HL-60/S4 (cell line): ENCODE results near the gene ITPK1.

ENCODE experiments used
- in situ Hi-C: fragments of 300-500 bp; cut with MboI; formaldehyde crosslinking; loops from 2 replicates; pipeline ENCODE4 v1.14.3; 2022; ENCODE audit warnings: low sequenced_read_pairs

Gene ITPK1

GRCh38 chr14:92905667-92906066 is 210.1 kb downstream of the ITPK1 start:
- in situ Hi-C loops, result no loop called here

GRCh38 chr14:92903359-92903758 is 212.4 kb downstream of the ITPK1 start:
- in situ Hi-C loops, result no loop called here

- in situ Hi-C loops, result no loop called here
Observed at GRCh38 chr14:92902726-92903125, 213.0 kb downstream of the ITPK1 start.

- in situ Hi-C loops, result no loop called here
Observed at GRCh38 chr14:92902191-92902590, 213.5 kb downstream of the ITPK1 start.

GRCh38 chr14:92900660-92901059 is 215.1 kb downstream of the ITPK1 start:
- in situ Hi-C loops, result no loop called here

- in situ Hi-C loops, result no loop called here
Observed at GRCh38 chr14:92898566-92899131, 217.1 kb downstream of the ITPK1 start.

GRCh38 chr14:92897922-92898565 is 217.7 kb downstream of the ITPK1 start:
- in situ Hi-C loops, result no loop called here

GRCh38 chr14:92895352-92895878 is 220.3 kb downstream of the ITPK1 start:
- in situ Hi-C loops, result no loop called here

- in situ Hi-C loops, result no loop called here
Observed at GRCh38 chr14:92892589-92892988, 223.1 kb downstream of the ITPK1 start.

- in situ Hi-C loops, result no loop called here
Observed at GRCh38 chr14:92890830-92891588, 224.7 kb downstream of the ITPK1 start.

- in situ Hi-C loops, result no loop called here
Observed at GRCh38 chr14:92888896-92889295, 226.8 kb downstream of the ITPK1 start.

GRCh38 chr14:92887157-92887556 is 228.6 kb downstream of the ITPK1 start:
- in situ Hi-C loops, result no loop called here
